Mesenteric fat pad (tissue), 1 donor: ENCODE results near the gene LRMDA. TPM values are rescaled to one million over a fixed set of nuclear protein-coding genes. Genes with fewer than 3 reads are reported as not detected.

Experiments
- DNase-seq: peaks from one replicate; pipeline ENCODE4 v3.0.0-alpha.2; 2020; ENCODE audit warnings: low spot score
- total RNA-seq: library from RNA; stranded (reverse); fragmentation: NEBNext Ultra II Directional; extraction: Animal tissue kit (Norgen Biotek cat#: 25700); gene quantifications from one replicate; pipeline ENCODE4 v1.2.1, GENCODE V29; 2021
- donor health status: DM: yes; HTN: yes; CAD: no.

LRMDA gene
- total RNA-seq, 1 donor from 2014 or later, result 26.6 TPM

DNA sequence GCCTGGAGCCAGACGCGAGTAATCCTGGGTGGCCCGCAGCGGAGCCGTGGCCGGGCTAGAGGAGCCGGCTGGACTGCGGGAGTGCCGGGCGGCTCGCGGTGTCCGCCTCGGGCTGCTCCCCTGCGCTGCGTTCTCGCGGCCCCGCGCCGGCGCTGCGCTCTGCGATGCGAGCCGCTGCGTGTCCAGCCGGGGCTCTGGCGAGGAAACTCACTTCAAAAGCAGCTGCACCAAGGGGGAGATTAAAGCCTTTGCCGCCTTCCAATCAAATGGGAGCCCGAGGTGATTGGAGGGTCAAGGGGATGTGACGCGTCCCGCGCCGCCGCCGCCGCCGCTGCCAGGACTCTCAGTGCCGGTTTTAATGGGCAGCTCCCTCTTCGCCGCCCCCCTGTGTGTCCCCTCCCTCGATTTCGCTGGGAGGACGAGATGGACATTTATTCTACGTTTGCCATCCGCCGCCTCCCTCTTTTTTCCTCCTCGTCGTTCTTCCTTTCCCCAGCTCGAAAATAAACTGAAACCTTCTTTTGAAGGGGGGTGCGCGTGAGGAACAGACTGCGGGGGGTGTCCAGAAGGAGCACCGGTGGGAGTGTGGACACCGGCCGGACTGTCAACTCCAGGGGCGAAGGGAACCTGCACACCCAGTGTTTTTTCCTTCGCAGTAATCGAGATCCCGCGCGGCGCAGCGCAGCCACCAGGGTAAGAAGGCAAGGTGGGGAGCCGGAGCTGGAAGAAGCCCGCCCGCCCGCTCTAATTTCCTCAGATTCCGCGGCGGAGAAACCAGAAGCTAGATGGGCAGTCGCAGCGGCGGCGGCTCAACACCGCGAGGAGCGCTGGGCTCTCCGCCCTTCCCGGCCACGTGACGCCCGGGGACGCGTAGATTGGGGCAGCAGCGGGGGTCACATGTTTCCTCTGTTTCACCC lies 29.6 kb upstream of the LRMDA start, which contains the start of gene ZNF503:
Gene ZNF503 (minus strand): TSS at position 196 of the 917 bp plus-strand sequence. CDS start 345 bp downstream, outside the sequence.
- DNase-seq, result peak; percentile 98

GRCh38 chr10:75402486-75403143 lies 28.8 kb upstream of the LRMDA start:
- no peak for DNase-seq

- DNase-seq, result no peak
Observed at GRCh38 chr10:75403144-75403938, 28.1 kb upstream of the LRMDA start.

- DNase-seq, result no peak
Observed at GRCh38 chr10:75403939-75404814, 27.2 kb upstream of the LRMDA start.

- no peak for DNase-seq
Observed at GRCh38 chr10:75404815-75405597, 26.4 kb upstream of the LRMDA start.

GRCh38 chr10:75405598-75406461 lies 25.6 kb upstream of the LRMDA start:
- DNase-seq, result no peak

DNA sequence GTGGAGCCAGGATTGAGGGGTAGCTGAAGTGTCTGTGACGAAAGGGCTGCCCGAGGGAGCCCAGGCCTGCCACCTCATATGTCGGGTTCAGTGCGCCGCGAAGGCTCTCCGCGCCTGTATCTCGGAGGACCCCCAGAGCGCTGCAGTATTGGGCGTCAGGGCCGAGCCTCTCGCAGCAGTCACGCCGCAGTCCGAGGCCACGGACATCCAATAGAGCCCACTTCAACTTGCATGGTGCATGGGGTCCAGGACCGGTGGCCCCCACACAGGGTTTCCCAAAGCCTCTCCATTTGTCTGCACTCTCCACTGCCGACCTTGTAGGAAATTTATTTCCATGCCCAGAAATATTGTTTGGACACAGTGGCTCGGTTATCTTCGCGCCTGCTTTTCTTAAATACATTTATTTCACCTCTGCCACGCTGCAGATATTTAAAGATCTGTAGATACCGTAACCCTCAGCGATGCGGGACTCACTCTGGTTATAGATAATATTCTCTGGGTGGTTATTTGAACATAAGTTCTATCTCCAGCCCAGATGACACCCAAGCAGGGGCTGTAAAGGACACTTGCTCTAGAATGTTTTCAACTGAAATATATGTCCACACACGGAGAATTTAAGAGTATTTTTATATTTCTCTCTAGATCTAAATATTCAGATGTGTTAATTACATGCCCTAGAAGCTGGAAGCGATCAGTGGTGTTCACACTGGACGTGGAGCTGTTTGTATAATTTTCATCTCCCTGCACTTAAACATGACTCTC lies 24.8 kb upstream of the LRMDA start:
- no peak for DNase-seq

GRCh38 chr10:75407224-75407712 lies 24.2 kb upstream of the LRMDA start:
- DNase-seq, result no peak

GRCh38 chr10:75407713-75408508 lies 23.5 kb upstream of the LRMDA start:
- DNase-seq, result no peak

DNA sequence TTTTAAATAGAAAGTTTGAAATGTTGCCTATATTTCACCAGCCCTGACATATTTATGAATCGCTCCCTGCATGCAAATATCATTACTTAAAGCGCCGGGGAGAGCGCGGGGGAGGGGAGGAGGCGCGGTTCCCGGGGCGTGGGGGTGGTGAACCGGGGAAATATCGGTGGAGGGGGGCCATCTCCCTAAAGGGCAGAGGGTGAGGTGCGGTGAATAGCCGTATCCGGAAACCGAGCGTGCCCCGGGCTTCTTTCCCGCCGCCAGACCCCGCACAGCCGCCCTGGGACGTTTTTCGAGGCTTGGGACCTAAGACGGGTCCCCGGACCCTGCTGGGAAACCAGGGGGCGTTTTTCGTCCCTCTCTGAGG lies 22.9 kb upstream of the LRMDA start:
- DNase-seq, result no peak

DNA sequence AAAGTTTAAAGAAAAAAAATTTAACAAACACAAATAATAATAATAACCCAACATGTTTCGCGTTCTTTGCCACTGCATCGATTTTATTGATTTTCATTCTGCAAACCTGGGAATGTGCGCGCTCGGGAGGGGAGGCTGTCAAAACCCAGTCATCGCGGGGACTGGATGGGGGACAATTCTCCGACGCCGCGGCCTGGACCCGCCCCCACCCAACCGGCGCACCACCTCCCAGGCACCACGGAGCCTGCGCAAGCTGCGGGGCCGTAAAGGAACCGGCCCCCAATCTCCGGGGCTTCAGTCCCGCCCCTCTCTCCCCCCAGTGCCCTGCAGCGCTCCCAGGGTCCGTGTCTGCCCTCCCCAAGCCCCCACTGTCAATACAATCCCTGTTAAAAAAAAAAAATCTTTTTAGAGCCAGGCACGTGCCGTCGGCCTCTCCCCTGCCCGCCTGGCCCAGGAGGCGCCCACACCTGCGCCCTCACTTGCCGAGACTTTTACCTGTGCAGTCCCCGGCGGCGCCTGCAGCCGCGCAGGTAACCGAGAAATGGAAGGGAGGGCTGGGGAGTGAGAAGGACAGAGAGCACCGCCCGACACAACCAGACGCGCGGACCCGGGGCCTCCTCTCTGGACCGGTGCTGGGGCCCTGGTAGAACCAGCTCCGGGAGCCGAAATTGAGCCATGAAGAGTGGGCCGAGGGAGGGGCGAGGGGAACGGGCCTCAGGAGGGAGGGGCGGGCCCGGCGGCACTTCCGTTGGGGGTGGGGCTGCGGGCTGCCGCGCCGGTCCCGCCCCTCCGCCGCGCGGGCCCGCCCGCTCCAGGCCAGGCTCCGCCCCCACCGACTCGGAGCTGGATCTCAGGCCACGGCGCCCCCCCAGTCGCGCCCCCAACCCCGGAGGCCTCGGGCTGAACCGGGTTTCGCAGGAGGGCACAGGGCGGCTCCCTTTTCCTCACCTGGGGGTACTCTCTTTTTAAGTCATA lies 22.2 kb upstream of the LRMDA start:
- DNase-seq, result no peak

GRCh38 chr10:75410132-75411005 lies 21.1 kb upstream of the LRMDA start:
- DNase-seq, result no peak

- no peak for DNase-seq
Observed at GRCh38 chr10:75414527-75414926, 16.9 kb upstream of the LRMDA start.

DNA sequence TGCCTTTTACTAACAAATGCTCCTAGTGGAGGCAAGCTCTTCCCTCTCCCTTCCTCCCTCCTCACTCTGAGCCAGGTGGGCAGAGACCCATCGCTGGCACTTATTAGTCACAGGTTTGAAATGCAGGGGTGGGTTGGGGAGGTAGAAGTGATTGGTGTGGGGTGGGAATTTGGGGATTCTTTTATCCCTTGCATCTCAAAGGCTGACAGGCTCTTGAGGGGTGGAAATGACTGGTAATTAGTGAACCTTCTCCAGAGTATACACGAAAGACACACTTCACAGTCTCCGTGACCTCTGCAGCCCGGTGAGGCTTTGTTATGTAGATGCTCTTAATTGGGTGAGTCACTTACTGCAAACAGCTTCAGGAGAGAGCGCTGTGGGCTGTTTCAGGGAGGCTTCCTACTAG lies 13.9 kb upstream of the LRMDA start:
- peak; percentile 24 for DNase-seq

- DNase-seq, result peak; percentile 64
Observed at GRCh38 chr10:75418293-75418692, 13.1 kb upstream of the LRMDA start.
